Breast epithelium (tissue), 4 donors: Measurements from ENCODE around the gene DBH. TPM values are rescaled to one million over a fixed set of nuclear protein-coding genes. Genes with fewer than 3 reads are reported as not detected.

Source experiments
- DNase-seq, 2 donors: peaks; one replicate each; pipeline ENCODE4 v3.0.0-alpha.2; 2019; ENCODE audit warnings: low spot score in 2 of 2
- H3K27ac ChIP-seq, 2 donors: fragments of 200-600 bp; sonication (generic) in 1 of 2; one replicate each; pipeline ENCODE4 v1.5.1; 2016 to 2019; ENCODE audit warnings: mild to moderate bottlenecking in 1 of 2
- H3K27me3 ChIP-seq, 2 donors: fragments of 200-600 bp; sonication (generic) in 1 of 2; one replicate each; pipeline versions ENCODE4 v1.5.1 to v1.6.0; 2017 to 2019; ENCODE audit warnings: control low read depth in 1 of 2, mild to moderate bottlenecking in 1 of 2
- H3K36me3 ChIP-seq: fragments of 200-600 bp; one replicate; pipeline ENCODE4 v1.5.1; 2019
- H3K4me1 ChIP-seq, 2 donors: fragments of 200-600 bp; sonication (generic); one replicate each; pipeline ENCODE4 v1.5.1; 2016 to 2019; ENCODE audit warnings: control low read depth in 1 of 2
- H3K4me3 ChIP-seq, 3 donors: fragments of 200-600 bp; sonication (generic); 1 replicate in 2 of 3; 2 replicates in 1 of 3; pipeline ENCODE4 v1.5.1; 2016 to 2019; ENCODE audit warnings: mild to moderate bottlenecking in 3 of 3, moderate library complexity in 2 of 3
- H3K9me3 ChIP-seq, 2 donors: fragments of 200-600 bp; sonication (generic) in 1 of 2; one replicate each; pipeline ENCODE4 v1.5.1; 2016 to 2019; ENCODE audit warnings: control low read depth in 1 of 2
- CTCF ChIP-seq, 3 donors: fragments of 450-650 bp; IDR thresholded peaks; one replicate each; pipeline ENCODE4 v1.5.1; 2016 to 2017; ENCODE audit warnings: antibody characterized with exemption in 3 of 3, mild to moderate bottlenecking in 3 of 3, moderate library complexity in 3 of 3
- POLR2A ChIP-seq: fragments of 450-650 bp; IDR thresholded peaks from one replicate; pipeline ENCODE4 v1.6.1; 2016; ENCODE audit warnings: antibody characterized with exemption, mild to moderate bottlenecking, moderate library complexity
- POLR2AphosphoS5 ChIP-seq, 3 donors: sonication (generic); formaldehyde crosslinking; IDR thresholded peaks; one replicate each; pipeline ENCODE4 v1.6.1; 2017; ENCODE audit warnings: antibody characterized with exemption in 3 of 3
- intact Hi-C: fragments of 100-400 bp; cut with DNase I; formaldehyde crosslinking; loops from one replicate; pipeline ENCODE4 v1.15.1; 2023; ENCODE audit warnings: low total_unique reads
- total RNA-seq, 3 donors: library from RNA; depleted of rRNA; stranded (reverse); fragments of >200 nt; gene quantifications; one replicate each; pipeline ENCODE4 v1.1.0, GENCODE V29; 2016

DBH gene
- total RNA-seq, 3 donors from 2014 or later = not detected

GRCh38 chr9:133690081-133690561, 54.0 kb downstream of the DBH start:
- no peak for DNase-seq
- no peak overlapping the region for H3K4me3 ChIP-seq
- H3K4me1 ChIP-seq = no peaks in the 10 kb centered on the region
- TF ChIP-seq POLR2AphosphoS5 (IDR thresholded peaks at IDR 0.05) (no peak), CTCF (IDR thresholded peaks at IDR 0.05) (no peak), POLR2A (no peak)
- H3K27ac ChIP-seq = no peak overlapping the region
- H3K36me3 ChIP-seq = no peaks in the 10 kb centered on the region
- H3K27me3 ChIP-seq = no peaks in the 10 kb centered on the region
- intact Hi-C loops = no loop called here
- H3K9me3 ChIP-seq = no peaks in the 10 kb centered on the region

- TF ChIP-seq POLR2A = no peak
- TF ChIP-seq POLR2AphosphoS5 (IDR thresholded peaks at IDR 0.05) = no peak
- TF ChIP-seq CTCF (IDR thresholded peaks at IDR 0.05) = no peak
- Histone ChIP-seq H3K4me1 (no peaks in the 10 kb centered on the region), H3K9me3 (no peaks in the 10 kb centered on the region), H3K4me3 (no peak overlapping the region), H3K27ac (no peak overlapping the region), H3K27me3 (no peaks in the 10 kb centered on the region), H3K36me3 (no peaks in the 10 kb centered on the region)
- intact Hi-C loops = no loop called here
- no peak for DNase-seq
Measured at GRCh38 chr9:133691191-133691590, 55.0 kb downstream of the DBH start.

- no peak overlapping the region for H3K4me3 ChIP-seq
- no peaks in the 10 kb centered on the region for H3K27me3 ChIP-seq
- H3K36me3 ChIP-seq = no peaks in the 10 kb centered on the region
- no peak overlapping the region for H3K27ac ChIP-seq
- TF ChIP-seq CTCF (IDR thresholded peaks at IDR 0.05) (no peak), POLR2A (no peak), POLR2AphosphoS5 (IDR thresholded peaks at IDR 0.05) (no peak)
- intact Hi-C loops = no loop called here
- H3K9me3 ChIP-seq = no peaks in the 10 kb centered on the region
- H3K4me1 ChIP-seq = no peaks in the 10 kb centered on the region
- no peak for DNase-seq
Measured at GRCh38 chr9:133691626-133692363, 55.6 kb downstream of the DBH start.

GRCh38 chr9:133692364-133692985, 56.3 kb downstream of the DBH start:
- DNase-seq = no peak
- no peak for TF ChIP-seq POLR2AphosphoS5 (IDR thresholded peaks at IDR 0.05)
- TF ChIP-seq CTCF (IDR thresholded peaks at IDR 0.05) = no peak
- no peak for TF ChIP-seq POLR2A
- Histone ChIP-seq H3K36me3 (no peaks in the 10 kb centered on the region), H3K27ac (no peak overlapping the region), H3K4me3 (no peak overlapping the region), H3K9me3 (no peaks in the 10 kb centered on the region), H3K4me1 (no peaks in the 10 kb centered on the region), H3K27me3 (no peaks in the 10 kb centered on the region)
- intact Hi-C loops = no loop called here

GRCh38 chr9:133693116-133693515, 57.0 kb downstream of the DBH start:
- TF ChIP-seq POLR2A (no peak), CTCF (IDR thresholded peaks at IDR 0.05) (no peak), POLR2AphosphoS5 (IDR thresholded peaks at IDR 0.05) (no peak)
- H3K4me3 ChIP-seq = no peak overlapping the region
- H3K27ac ChIP-seq = no peak overlapping the region
- no peak for DNase-seq
- intact Hi-C loops = no loop called here
- no peaks in the 10 kb centered on the region for H3K36me3 ChIP-seq
- no peaks in the 10 kb centered on the region for H3K4me1 ChIP-seq
- no peaks in the 10 kb centered on the region for H3K27me3 ChIP-seq
- no peaks in the 10 kb centered on the region for H3K9me3 ChIP-seq
